Stimulated activated naive CD4-positive, alpha-beta T cell (primary cell): ENCODE data around the gene ZBTB47.

Source experiments
- DNase-seq, 6 experiments: peaks; one replicate each; lab custom pipeline; 2025; lab: John Stamatoyannopoulos, UW

ZBTB47 gene

GRCh38 chr3:42712688-42713372 is 59.3 kb downstream of the ZBTB47 start:
- DNase-seq: no peak

- DNase-seq: no peak
These were observed 60.2 kb downstream of the ZBTB47 start for GRCh38 chr3:42713747-42714146.

- DNase-seq: no peak
These were observed 60.8 kb downstream of the ZBTB47 start for GRCh38 chr3:42714171-42714852.
